ENCODE measurements around the gene OCRL.

OCRL gene

DNA sequence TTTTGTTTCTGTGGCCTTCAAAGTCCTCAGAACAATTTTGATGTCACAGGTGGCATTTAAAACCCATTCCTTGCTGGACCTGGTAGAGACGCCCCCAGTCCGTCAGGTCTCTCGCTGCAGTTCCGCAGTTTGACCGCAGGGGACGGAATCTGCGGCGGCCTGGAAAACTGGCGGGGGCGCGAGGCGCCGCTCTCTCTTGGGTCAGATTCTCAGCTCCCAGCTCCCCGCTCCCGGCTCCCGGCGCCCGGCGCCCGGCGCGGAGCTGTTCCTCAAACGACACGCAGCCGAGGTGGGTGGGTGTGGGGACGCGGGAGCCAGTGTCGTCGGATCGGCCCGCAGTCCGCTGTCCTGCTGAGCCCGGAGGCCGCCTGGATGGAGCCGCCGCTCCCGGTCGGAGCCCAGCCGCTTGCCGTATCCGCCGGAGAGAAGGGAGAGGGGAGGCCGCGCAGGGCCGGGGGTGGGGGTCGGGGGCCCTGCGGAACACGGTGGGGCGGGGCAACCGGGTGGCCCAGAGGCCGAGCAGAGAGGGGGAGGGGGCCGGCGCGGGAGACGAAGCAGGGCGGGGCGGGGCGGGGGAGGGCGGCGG, at the start of gene OCRL:
TSS of gene OCRL (plus strand) at position 192 of the 586 bp plus-strand sequence. CDS start at position 373, 181 bp downstream.
- peak within 1 kb of the TSS; percentile 53 for H3K4me3 ChIP-seq (ENCODE audit: low read depth, low read length)
- in situ Hi-C loops (cut with HindIII; ENCODE audit: low sequenced_read_pairs), result loop anchor here (5.0 kb wide), 1 partner anchor 83 kb away; no protein-coding TSS in a partner anchor
- DNase-seq (ENCODE audit: low read depth), result no peak
- TF ChIP-seq, protein P1, sequence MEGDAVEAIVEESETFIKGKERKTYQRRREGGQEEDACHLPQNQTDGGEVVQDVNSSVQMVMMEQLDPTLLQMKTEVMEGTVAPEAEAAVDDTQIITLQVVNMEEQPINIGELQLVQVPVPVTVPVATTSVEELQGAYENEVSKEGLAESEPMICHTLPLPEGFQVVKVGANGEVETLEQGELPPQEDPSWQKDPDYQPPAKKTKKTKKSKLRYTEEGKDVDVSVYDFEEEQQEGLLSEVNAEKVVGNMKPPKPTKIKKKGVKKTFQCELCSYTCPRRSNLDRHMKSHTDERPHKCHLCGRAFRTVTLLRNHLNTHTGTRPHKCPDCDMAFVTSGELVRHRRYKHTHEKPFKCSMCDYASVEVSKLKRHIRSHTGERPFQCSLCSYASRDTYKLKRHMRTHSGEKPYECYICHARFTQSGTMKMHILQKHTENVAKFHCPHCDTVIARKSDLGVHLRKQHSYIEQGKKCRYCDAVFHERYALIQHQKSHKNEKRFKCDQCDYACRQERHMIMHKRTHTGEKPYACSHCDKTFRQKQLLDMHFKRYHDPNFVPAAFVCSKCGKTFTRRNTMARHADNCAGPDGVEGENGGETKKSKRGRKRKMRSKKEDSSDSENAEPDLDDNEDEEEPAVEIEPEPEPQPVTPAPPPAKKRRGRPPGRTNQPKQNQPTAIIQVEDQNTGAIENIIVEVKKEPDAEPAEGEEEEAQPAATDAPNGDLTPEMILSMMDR (IDR thresholded peaks at IDR 0.05; ENCODE audit: low read depth, low read length, missing control alignments), result peak; percentile 68

DNA sequence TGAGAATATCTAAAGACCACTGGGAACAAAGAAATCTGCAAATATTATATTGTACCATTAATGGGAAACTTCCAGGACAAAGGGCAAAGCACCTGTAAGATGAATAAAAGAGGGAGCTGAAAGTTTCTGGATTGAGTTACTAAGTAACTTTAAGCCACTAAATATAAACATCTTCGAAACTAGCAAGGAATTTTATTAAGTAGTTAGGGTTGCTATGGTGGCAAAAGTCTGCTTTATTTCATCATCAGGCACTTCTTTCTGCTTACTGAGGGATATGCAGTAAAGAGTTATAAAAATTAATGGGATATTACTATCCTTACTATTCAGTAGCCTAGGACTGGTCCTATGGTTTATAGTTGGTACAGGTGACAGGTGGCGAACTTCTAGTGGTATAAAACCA, 49.7 kb upstream of the OCRL start:
- TF ChIP-seq, protein P1 (IDR thresholded peaks at IDR 0.05; ENCODE audit: low read depth, low read length, missing control alignments), result no peak
- H3K4me3 ChIP-seq (ENCODE audit: low read depth, low read length), result no peak overlapping the region
- in situ Hi-C loops (cut with HindIII; ENCODE audit: low sequenced_read_pairs), result no loop called here
- no peak for DNase-seq (ENCODE audit: low read depth)

DNA sequence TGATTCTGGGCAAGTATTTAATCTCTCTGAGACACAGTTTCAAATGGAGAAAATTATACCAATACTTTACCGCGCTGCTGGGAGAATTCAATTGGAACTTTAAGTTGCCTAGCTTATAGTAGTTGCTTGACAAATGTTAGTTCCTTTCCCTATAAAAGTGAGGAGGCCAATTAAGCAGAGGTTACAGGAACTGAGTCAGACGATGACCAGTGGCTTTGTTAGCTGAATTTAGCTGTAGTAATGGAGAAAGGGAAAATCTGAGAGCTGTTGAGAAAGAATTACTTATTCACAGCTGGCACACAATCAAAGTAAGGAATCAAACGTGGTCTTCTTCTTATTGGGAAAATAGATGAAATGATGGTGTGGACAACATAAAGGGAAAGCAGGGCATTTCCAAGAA, 46.4 kb upstream of the OCRL start:
- TF ChIP-seq, protein P1 (IDR thresholded peaks at IDR 0.05; ENCODE audit: low read depth, low read length, missing control alignments), result no peak
- DNase-seq (ENCODE audit: low read depth), result no peak
- no peak overlapping the region for H3K4me3 ChIP-seq (ENCODE audit: low read depth, low read length)
- in situ Hi-C loops (cut with HindIII; ENCODE audit: low sequenced_read_pairs), result no loop called here

DNA sequence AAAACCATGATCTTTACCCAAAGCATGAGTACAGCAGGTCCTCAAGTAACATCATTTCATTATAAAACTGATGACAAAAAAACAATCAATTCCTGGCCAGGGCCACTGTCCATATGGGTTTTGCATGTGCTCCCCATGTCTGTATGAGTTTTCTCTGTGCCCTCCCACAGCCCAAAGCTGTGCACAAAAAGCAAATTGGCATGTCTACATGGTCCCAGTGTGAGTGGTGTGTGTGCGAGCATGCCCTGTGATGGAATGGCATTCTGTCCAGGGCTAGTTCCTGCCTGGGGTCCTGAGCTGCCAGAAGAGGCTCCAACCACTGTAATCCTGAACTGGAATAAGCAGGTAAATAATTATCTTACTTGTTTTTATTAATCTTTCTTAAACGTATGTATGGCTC, 45.2 kb upstream of the OCRL start:
- TF ChIP-seq, protein P1 (IDR thresholded peaks at IDR 0.05; ENCODE audit: low read depth, low read length, missing control alignments), result no peak
- in situ Hi-C loops (cut with HindIII; ENCODE audit: low sequenced_read_pairs), result no loop called here
- no peak overlapping the region for H3K4me3 ChIP-seq (ENCODE audit: low read depth, low read length)
- DNase-seq (ENCODE audit: low read depth), result no peak

DNA sequence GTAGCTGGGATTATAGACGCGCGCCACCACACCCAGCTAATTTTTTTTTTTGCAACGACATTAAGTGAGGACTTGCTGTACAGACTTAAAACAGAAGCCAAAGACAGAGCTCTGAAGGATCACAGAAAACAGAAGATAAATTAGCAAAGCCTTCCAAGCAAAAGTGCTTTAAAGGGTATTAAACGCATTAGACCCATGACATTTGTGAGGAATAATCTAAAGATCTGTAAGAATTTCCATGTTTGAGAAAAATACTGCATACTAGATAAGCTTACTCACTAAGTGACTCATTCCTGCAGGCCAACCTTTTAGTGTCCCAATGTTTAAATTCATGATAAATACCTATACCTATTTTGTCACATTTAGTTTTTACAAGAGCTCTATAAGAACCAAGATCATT, 44.2 kb upstream of the OCRL start:
- in situ Hi-C loops (cut with HindIII; ENCODE audit: low sequenced_read_pairs), result no loop called here
- TF ChIP-seq, protein P1 (IDR thresholded peaks at IDR 0.05; ENCODE audit: low read depth, low read length, missing control alignments), result no peak

DNA sequence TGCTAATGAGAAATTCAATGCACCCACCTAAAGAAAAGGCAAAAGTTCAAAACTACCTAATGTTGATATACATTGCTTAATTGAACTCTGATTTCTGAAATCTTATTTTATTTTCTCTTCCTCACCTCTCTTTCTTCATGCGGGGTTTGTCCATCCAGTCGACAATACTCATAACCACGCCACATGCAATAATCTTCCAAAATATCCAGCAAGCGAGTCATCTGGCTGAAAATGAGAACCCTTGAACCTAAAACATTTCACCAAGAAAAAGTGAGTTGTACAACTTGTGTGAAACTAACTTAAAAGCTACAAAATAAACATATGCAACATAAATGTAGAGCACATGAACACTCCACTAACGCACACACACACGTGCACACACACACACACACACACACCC, 43.4 kb upstream of the OCRL start:
- TF ChIP-seq, protein P1 (IDR thresholded peaks at IDR 0.05; ENCODE audit: low read depth, low read length, missing control alignments), result no peak
- DNase-seq (ENCODE audit: low read depth), result no peak
- H3K4me3 ChIP-seq (ENCODE audit: low read depth, low read length), result no peak overlapping the region
- in situ Hi-C loops (cut with HindIII; ENCODE audit: low sequenced_read_pairs), result no loop called here

More for the DNA sequence above, 44.2 kb upstream of the OCRL start:
- H3K4me3 ChIP-seq (ENCODE audit: low read depth, low read length), result no peak overlapping the region
- no peak for DNase-seq (ENCODE audit: low read depth)
